ENCODE results near the gene SBNO1. TPM values are rescaled to one million over a fixed set of nuclear protein-coding genes. Genes with fewer than 3 reads are reported as not detected.

The SBNO1 gene
- total RNA-seq, 1 donor = 38.6 TPM

DNA sequence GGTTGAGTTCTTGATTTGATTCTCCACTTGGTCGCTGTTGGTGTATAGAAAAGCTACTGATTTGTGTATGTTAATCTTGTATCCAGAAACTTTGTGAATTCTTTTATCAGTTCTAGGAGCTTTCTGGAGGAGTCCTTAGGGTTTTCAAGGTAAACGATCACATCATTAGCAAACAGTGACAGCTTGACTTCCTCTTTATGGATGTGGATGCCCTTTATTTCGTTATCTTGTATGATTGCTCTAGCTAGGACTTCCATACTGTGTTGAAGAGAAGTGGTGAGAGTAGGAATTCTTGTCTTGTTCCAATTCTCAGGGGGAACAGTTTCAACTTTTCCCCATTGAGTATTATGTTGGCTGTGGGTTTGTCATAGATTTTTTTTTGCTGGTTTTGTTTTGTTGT is 119.0 kb downstream of the SBNO1 start:
- TF ChIP-seq, protein P1, sequence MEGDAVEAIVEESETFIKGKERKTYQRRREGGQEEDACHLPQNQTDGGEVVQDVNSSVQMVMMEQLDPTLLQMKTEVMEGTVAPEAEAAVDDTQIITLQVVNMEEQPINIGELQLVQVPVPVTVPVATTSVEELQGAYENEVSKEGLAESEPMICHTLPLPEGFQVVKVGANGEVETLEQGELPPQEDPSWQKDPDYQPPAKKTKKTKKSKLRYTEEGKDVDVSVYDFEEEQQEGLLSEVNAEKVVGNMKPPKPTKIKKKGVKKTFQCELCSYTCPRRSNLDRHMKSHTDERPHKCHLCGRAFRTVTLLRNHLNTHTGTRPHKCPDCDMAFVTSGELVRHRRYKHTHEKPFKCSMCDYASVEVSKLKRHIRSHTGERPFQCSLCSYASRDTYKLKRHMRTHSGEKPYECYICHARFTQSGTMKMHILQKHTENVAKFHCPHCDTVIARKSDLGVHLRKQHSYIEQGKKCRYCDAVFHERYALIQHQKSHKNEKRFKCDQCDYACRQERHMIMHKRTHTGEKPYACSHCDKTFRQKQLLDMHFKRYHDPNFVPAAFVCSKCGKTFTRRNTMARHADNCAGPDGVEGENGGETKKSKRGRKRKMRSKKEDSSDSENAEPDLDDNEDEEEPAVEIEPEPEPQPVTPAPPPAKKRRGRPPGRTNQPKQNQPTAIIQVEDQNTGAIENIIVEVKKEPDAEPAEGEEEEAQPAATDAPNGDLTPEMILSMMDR (IDR thresholded peaks at IDR 0.05; ENCODE audit: insufficient read depth, low read length) = no peak
- H3K4me3 ChIP-seq (ENCODE audit: low read depth, low read length) = no peak overlapping the region
- DNase-seq (ENCODE audit: low read depth) = no peak

DNA sequence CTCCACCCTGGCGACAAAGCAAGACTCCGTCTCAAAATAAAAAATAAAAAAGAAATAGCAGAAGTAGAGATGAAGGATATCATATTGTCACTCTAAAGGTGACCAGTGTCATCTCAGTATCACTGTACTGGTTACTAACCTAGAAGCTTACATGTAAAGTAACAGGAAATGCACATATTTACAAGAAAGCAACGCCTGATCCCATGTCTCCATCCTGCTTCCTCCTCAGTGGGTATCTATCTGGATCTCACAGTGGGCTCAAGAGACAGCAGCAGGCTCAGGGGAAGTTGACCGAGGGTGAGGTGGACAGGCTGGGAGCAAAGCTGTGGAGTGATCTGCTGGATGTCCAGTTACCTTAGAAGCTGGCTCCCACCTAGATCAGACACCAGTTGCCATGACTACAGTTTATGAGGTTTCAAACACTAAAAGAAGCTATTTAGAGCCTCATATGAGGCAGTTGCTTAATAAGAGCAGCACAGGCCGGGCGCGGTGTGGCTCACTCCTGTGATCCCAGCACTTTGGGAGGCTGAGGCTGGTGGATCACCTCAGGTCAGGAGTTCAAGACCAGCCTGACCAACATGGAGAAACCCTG is 120.9 kb downstream of the SBNO1 start:
- no peak for DNase-seq (ENCODE audit: low read depth)
- H3K4me3 ChIP-seq (ENCODE audit: low read depth, low read length) = no peak overlapping the region
- TF ChIP-seq, protein P1 (IDR thresholded peaks at IDR 0.05; ENCODE audit: insufficient read depth, low read length) = no peak

DNA sequence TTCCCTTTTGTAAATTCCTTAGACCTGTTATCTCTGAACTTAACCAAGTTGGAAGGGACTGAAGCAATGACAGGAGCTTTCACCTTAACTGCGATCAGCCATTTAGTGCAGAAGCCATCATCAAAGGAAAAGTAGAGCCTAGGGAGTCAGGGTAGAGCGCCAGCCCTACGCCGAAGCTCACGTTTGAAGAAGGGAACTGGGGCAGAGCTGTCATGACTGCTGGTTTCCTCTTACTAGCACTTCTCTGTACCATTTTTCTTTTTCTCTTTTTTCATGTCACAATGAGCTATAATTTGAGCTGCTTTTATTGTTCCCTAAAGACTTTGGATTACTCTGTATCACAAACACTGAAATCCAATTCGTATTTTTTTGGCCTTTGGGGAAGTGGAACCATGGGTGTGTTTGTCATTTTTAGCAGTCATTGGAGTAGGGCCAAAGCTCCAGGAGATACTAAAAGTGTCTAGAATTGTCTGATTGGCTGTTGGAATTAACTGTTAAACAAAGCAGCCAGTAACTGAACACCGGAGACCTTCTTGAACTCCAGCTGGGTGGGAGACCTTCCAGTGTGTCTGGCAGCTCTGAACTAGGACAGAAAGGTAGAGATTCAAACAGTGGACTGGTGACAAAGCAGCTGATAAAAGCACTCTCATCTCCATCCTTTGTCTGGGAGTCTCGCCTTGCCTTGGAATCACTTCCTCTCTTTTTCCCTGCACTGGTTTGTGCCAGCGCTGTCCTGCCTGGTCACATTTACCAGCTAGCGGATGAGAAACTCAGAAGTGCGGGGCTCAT is 122.3 kb downstream of the SBNO1 start:
- H3K4me3 ChIP-seq (ENCODE audit: low read depth, low read length) = no peak overlapping the region
- TF ChIP-seq, protein P1 (IDR thresholded peaks at IDR 0.05; ENCODE audit: insufficient read depth, low read length) = no peak
- peak; percentile 17 for DNase-seq (ENCODE audit: low read depth)

Small RNA genes lying within 50 kb of the gene (small RNA-seq; reads per million reads assigned to genes)
- gene RF00019 = not detected
- gene RNA5SP375 = not detected

Other genes starting within 250 kb of the SBNO1 start
- 4.1 and 6.6 TPM in 2 replicates for gene PITPNM2, start 213.8 kb downstream of the SBNO1 start, total RNA-seq (ENCODE audit: low replicate concordance)
- 27.4 and 68.9 TPM in 2 replicates for gene MPHOSPH9, start 131.7 kb downstream of the SBNO1 start, total RNA-seq (ENCODE audit: low replicate concordance)
- gene MTRFR, start 131.4 kb downstream of the SBNO1 start, total RNA-seq (ENCODE audit: low replicate concordance) = 12.8 and 17.5 TPM in 2 replicates
- gene CDK2AP1, start 93.0 kb downstream of the SBNO1 start, total RNA-seq (ENCODE audit: low replicate concordance) = 85.5 and 356 TPM in 2 replicates
- gene KMT5A, start 19.3 kb upstream of the SBNO1 start, total RNA-seq (ENCODE audit: low replicate concordance) = 46.5 and 63.1 TPM in 2 replicates
- gene RILPL2, start 71.8 kb upstream of the SBNO1 start, total RNA-seq (ENCODE audit: low replicate concordance) = 3.6 and 7.4 TPM in 2 replicates
- gene SNRNP35, start 93.3 kb upstream of the SBNO1 start, total RNA-seq (ENCODE audit: low replicate concordance) = 15.7 and 37.7 TPM in 2 replicates
- 14.2 and 19.6 TPM in 2 replicates for gene RILPL1, start 168.9 kb upstream of the SBNO1 start, total RNA-seq (ENCODE audit: low replicate concordance)
- 73.8 and 449 TPM in 2 replicates for gene TMED2, start 219.7 kb upstream of the SBNO1 start, total RNA-seq (ENCODE audit: low replicate concordance)
- gene DDX55, start 237.3 kb upstream of the SBNO1 start, total RNA-seq (ENCODE audit: low replicate concordance) = 23.2 and 27.6 TPM in 2 replicates